Stomach (tissue), 4 donors: ENCODE data around the gene SAP25.

Source experiments
- EP300 ChIP-seq: sonication (generic); formaldehyde crosslinking; IDR thresholded peaks from one replicate; pipeline ENCODE4 v1.6.1; 2017; ENCODE audit warnings: antibody characterized with exemption
- POLR2A ChIP-seq, 4 donors: fragments of 450-650 bp; IDR thresholded peaks; one replicate each; pipeline ENCODE4 v1.6.1; 2016; ENCODE audit warnings: antibody characterized with exemption in 4 of 4, control low read depth in 2 of 4, mild to moderate bottlenecking in 1 of 4, moderate library complexity in 1 of 4
- POLR2AphosphoS5 ChIP-seq, 3 donors: sonication (generic); formaldehyde crosslinking; IDR thresholded peaks; one replicate each; pipeline ENCODE4 v1.6.1; 2016; ENCODE audit warnings: antibody characterized with exemption in 3 of 3
- TF ChIP-seq, protein P1 (sequence below), 7 experiments: fragments of 450-650 bp in 4 of 7; fragments of 200-600 bp in 3 of 7; sonication (generic) in 3 of 7; IDR thresholded peaks; one replicate each; pipeline ENCODE4 v1.5.1; 2016 to 2019; ENCODE audit warnings: antibody characterized with exemption in 7 of 7, control low read depth in 2 of 7, mild to moderate bottlenecking in 1 of 7

- TF ChIP-seq POLR2AphosphoS5 (IDR thresholded peaks at IDR 0.05), result no peak
- TF ChIP-seq, protein P1, sequence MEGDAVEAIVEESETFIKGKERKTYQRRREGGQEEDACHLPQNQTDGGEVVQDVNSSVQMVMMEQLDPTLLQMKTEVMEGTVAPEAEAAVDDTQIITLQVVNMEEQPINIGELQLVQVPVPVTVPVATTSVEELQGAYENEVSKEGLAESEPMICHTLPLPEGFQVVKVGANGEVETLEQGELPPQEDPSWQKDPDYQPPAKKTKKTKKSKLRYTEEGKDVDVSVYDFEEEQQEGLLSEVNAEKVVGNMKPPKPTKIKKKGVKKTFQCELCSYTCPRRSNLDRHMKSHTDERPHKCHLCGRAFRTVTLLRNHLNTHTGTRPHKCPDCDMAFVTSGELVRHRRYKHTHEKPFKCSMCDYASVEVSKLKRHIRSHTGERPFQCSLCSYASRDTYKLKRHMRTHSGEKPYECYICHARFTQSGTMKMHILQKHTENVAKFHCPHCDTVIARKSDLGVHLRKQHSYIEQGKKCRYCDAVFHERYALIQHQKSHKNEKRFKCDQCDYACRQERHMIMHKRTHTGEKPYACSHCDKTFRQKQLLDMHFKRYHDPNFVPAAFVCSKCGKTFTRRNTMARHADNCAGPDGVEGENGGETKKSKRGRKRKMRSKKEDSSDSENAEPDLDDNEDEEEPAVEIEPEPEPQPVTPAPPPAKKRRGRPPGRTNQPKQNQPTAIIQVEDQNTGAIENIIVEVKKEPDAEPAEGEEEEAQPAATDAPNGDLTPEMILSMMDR (IDR thresholded peaks at IDR 0.05), result no peak
- TF ChIP-seq EP300, result no peak
- no peak for TF ChIP-seq POLR2A (IDR thresholded peaks at IDR 0.05)
Measured at GRCh38 chr7:100578246-100579183, 4.8 kb upstream of the SAP25 start.
